NCI-H2227 (cell line): ENCODE data around the gene ODC1.
A peak's percentile ranks its signal among the peaks of the same experiment; 100 is the strongest.

ENCODE experiments used
- DNase-seq: peaks from one replicate; lab custom pipeline; 2025; ENCODE audit not compliant: unreplicated experiment; lab: John Stamatoyannopoulos, UW

Gene ODC1

GRCh38 chr2:10417551-10418335 is 30.4 kb downstream of the ODC1 start:
- DNase-seq: no peak

DNA sequence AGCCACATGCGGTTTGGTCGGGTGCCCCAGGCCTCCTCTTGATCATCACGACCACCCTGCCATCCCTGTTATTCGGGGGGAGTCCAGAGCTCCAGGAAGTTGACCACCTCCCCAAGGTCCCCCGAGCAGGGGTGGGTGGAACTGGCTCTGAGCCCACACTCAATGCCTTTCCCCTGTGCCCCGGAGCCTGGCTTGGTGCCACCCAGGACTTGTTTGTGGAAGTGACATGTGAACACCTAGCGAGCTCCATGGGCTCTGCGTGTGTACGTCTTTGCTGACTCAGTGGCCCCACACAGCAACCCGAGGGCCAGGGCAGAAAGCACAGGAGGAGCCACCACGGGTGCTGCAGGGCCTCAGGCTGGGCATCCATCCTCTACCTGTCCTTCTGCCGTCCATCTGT is 32.5 kb downstream of the ODC1 start:
- no peak for DNase-seq

GRCh38 chr2:10415048-10415447 is 33.1 kb downstream of the ODC1 start:
- DNase-seq: no peak

DNA sequence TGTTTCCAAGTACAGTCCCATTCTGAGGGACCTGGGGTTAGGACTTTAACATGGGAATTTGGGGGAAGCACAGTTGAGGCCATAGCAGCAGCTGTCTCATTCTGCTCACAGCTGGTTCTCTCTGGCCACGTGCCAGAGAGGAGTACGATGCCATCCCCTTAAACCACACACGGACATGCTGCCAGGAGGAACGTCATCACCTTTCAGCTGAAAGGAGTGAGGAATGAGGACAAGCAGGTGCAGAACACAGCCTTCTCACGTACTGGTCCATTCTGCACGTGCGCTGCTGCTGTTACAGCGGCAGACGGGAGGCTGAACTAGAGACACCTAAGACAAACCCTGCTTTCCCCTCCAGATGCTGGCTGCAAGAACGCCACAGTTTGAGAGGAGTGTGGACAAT is 33.5 kb downstream of the ODC1 start:
- DNase-seq: no peak

- no peak for DNase-seq
These were observed 34.1 kb downstream of the ODC1 start for GRCh38 chr2:10413991-10414451.

DNA sequence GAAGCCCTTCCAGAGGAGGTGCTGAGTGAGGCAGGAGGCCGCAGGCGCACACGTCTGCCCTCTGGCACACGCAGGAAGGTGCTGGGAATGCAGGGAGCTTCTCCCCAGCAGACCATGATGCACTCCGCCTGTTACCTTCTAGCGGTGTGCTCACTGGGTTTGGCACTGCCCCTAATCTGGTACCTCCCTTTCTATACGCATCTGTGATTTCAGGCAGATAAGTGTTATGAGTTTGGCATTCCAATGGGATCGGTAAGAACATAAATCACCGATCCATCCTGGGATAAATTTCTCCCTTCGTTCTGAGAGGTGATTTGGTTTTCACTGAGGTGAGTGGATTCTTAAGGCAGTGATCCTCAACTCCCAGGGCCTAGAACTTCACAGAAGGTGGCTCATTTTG is 34.6 kb downstream of the ODC1 start:
- DNase-seq: no peak

DNA sequence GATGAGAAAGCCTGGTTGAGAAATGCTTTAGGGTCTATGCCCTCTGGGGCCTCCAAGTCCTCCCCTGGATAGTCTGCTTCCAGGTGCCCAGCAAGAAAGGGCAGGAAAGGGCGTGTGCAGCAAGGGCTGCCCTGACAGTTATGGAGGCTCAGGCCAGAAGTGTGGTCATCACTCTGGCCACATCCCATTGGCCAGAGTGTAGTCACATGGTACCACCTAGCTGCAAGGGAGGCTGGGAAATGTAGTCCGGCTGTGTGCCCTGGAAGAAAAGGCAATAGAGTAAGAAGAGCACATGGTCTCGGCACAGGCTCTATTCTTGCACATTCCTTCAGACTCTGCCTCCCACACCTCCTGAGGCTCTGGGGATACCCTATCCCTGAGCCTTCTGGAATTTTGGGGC is 35.7 kb downstream of the ODC1 start:
- peak; percentile 66 for DNase-seq

DNA sequence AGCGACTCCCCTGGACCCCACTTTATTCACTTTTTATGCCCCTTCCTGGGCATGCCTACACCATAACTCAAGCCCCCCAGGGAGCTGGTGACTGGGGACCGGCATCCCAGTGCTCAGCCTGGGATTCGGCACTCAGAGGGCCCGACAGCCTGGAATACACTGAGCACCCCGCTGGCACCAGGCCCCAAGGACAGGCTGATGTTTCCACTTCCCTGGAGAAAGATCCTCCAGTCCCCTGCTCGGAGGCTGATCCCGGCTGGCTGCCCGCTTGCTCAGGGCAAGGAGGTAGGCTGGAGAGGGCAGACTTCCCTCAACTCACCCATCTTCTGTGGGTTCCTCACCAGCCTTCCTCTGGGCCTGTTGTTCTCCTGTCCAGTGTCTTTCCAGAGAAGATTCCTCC is 36.6 kb downstream of the ODC1 start:
- no peak for DNase-seq

DNA sequence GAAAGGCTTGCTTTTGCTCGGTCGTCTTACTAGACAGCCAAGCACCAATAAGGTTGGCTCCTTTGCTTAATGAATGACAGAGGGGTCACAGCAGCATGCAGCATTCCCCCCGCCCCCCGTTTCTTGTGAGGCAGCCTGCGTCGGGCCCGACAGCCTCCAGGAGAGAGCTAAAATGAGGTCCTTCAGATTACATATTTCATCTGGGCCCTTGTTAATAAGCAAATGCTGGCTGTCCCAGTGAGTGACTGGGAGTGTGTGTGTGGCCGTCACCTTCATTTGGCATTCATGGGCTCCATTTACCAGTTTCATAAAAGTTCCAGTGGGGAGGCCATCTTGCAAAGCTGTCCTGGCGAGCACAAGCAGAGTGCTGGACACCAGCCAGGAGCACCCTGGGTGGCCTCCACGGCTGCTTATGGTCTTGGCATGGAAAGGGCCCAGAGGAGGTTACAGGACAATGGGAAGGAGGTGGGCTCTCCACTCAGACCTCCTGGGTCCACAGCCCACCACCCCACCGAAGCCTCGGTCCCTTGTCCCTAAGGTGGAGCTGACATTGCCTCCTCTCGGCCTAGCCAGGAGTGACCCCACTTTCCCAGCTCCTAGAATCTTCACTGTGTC is 37.2 kb downstream of the ODC1 start:
- peak; percentile 49 for DNase-seq

- peak; percentile 49 for DNase-seq
These were observed 37.9 kb downstream of the ODC1 start for GRCh38 chr2:10410001-10410822.

DNA sequence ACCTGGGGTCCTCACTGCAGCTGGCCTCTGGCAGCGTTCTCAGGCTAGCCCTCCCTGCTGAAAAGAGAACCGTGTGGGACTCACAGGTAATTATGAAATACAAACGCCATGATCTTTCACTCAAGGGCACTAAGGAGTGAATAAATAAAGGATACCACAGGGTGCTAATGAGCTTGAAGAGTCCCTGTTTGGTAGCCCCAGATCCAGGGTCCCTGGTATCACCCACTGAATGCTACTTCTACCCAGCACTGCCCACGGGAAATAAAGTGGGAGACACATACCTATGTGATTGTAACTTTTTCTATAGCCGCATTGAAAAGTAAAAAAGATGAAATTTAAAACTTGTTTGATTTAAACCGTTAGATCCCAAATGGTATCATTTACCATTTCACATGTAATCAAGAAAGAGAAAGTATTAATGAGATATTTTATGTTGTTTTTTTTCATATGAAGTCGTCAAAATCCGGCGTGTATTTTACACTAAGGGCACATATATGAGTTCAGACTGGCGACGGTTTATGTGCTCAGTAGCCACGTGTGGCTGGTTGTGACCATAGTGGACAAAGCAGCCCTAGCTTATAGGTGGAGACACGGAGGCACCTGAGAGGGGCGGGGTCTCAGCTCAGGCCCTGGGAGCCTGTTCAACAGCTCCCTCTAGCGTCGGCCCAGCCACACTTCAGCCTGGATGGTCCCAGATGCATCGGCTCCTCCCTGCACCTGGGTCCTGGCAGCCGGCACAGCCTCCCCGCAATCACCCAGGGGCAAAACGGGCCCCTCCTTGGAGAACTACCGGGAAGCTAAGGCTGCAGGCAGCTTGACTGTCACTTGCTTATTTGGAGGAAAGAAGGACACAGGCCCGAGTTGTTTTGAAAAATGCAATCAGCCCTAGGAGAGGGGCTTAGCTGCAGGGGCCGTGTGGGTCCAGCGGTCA is 39.2 kb downstream of the ODC1 start:
- DNase-seq: peak; percentile 93

- DNase-seq: peak; percentile 35
These were observed 40.1 kb downstream of the ODC1 start for GRCh38 chr2:10407841-10408648.

GRCh38 chr2:10407432-10407831 is 40.7 kb downstream of the ODC1 start:
- no peak for DNase-seq

GRCh38 chr2:10406491-10407188 is 41.5 kb downstream of the ODC1 start:
- DNase-seq: no peak

DNA sequence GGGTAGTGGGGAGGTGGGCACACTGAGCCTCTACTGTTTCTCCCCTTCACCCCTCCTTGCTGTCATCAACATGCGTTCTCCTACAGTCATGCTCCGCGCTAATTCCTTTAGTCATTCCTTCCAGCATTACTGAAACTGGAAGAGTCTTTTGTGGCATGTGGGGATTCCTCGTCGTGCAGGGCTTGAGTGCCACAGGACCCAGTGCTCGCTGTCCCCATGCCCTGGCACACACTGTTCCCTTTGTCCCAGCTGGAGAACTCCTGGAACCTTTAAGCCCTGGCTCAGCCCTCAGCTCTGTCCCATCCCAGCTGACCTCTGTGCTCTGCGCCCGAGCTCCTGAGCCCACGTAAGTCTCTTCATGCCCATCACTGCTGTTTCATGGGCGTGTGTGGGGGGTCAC is 42.1 kb downstream of the ODC1 start:
- no peak for DNase-seq

- no peak for DNase-seq
These were observed 42.7 kb downstream of the ODC1 start for GRCh38 chr2:10405448-10405847.

DNA sequence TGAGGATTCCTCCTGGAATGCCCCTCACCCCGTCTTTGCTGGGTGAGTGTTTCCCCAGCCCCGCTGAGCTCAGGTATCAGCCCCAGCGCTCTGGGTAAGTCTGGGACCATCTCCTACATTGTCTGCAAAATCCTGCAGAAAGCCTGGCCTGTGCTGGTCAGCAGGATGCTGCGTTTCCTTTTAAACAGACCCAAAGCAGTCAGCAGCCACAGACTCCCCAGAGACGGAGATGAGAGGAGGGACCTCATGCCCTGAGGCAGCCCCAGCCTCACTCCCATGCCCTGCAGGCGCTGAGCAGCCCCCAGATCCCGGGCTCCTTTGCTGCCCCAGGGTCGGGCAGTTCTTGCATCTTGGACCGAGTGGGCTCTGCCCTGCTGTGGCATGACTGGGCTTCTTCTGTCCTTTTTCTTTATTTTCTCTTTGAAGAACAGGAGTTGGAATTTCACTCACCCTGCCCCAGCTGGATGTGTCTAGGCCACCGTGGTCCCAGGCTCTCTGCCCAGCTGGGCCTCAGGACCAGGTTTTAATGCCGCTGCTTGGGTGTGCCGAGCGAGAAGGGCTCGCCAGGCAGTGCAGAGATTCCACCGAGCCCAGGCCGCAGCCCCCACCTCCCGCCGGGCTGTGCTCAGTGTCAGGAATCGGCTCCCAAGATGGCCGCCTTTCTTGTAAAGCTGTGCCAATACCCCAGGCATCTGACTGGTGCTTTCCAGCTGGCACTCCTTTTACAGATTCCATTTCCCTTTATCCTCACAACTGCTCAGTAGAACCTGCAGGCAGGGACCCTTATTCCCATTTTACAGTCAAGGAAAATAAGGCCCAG is 43.6 kb downstream of the ODC1 start:
- DNase-seq: no peak

DNA sequence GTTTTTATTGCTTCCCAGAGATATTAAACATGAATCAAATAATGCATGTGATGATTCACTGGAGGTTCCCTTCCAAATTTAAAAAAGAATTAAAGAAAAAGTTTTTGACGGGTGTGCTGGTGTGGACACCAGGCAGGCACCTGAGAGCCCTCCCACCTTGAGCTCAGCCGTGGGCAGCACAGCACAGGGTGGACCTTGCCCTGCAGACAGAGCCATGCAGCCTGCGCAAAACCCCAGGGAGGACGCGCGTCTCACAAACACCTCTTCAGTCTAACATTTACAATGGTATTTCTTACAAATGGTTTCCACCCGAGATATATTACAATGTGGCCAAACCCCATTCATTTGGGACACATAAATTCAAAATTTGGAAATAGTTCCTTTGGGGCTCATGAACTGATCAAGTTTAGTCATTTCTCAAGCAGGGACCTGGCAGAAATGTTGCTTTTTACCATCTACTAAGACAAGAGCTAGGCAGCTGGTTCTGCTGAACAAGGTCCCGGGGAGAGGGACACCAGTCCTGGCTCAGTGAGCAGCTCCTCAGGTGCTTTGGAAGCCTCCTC is 45.4 kb downstream of the ODC1 start:
- no peak for DNase-seq
